Measurements from ENCODE around the gene CLN5. TPM values are rescaled to one million over a fixed set of nuclear protein-coding genes. Genes with fewer than 3 reads are reported as not detected.
"Not testable (repeated sequence)": the region's sequence is repeated elsewhere in the genome, so short reads cannot be mapped to it uniquely, and the experiment has no call there.

CLN5 gene
- polyA plus RNA-seq (2013, experiment 1 of 2; ENCODE audit: insufficient read length) = 18.2 TPM
- polyA plus RNA-seq (2013, experiment 2 of 2; ENCODE audit: insufficient read length) = 18.3 TPM

- peak; percentile 92 for DNase-seq
Measured at GRCh38 chr13:76991796-76992547, at the start of gene CLN5. CLN5 (plus strand) TSS chr13:76992081; CDS start chr13:76992099, 18 bp downstream.

GRCh38 chr13:76942363-76942762 is 49.5 kb upstream of the CLN5 start:
- DNase-seq = no peak

GRCh38 chr13:76943646-76944045 is 48.2 kb upstream of the CLN5 start:
- DNase-seq = no peak

- DNase-seq = peak; percentile 50
Measured at GRCh38 chr13:76944456-76944855, 47.4 kb upstream of the CLN5 start.

GRCh38 chr13:76948149-76948548 is 43.7 kb upstream of the CLN5 start, which contains the start of gene ACOD1:
ACOD1 (plus strand) TSS chr13:76948511; CDS start chr13:76948559, 48 bp downstream.
- DNase-seq = no peak

- no peak for DNase-seq
Measured at GRCh38 chr13:76950101-76950500, 41.8 kb upstream of the CLN5 start.

GRCh38 chr13:76953968-76954367 is 37.9 kb upstream of the CLN5 start:
- DNase-seq = no peak

GRCh38 chr13:76954538-76954937 is 37.3 kb upstream of the CLN5 start:
- no peak for DNase-seq

GRCh38 chr13:76955193-76955592 is 36.7 kb upstream of the CLN5 start:
- no peak for DNase-seq

GRCh38 chr13:76955661-76956060 is 36.2 kb upstream of the CLN5 start:
- DNase-seq = no peak

GRCh38 chr13:76958841-76959432 is 32.9 kb upstream of the CLN5 start:
- DNase-seq = no peak

- DNase-seq = not testable (repeated sequence)
Measured at GRCh38 chr13:76959734-76960133, 32.1 kb upstream of the CLN5 start.

GRCh38 chr13:76965759-76966421 is 26.0 kb upstream of the CLN5 start:
- DNase-seq = peak; percentile 71

- DNase-seq = no peak
Measured at GRCh38 chr13:76967031-76967430, 24.9 kb upstream of the CLN5 start.

- DNase-seq = no peak
Measured at GRCh38 chr13:76968041-76968440, 23.8 kb upstream of the CLN5 start.

- no peak for DNase-seq
Measured at GRCh38 chr13:76969488-76970365, 22.2 kb upstream of the CLN5 start.

- DNase-seq = no peak
Measured at GRCh38 chr13:76971215-76971614, 20.7 kb upstream of the CLN5 start.

- no peak for DNase-seq
Measured at GRCh38 chr13:76971851-76972829, 19.7 kb upstream of the CLN5 start.

GRCh38 chr13:76973920-76974617 is 17.8 kb upstream of the CLN5 start:
- DNase-seq = no peak

GRCh38 chr13:76974618-76974975 is 17.3 kb upstream of the CLN5 start:
- DNase-seq = no peak

GRCh38 chr13:76975863-76976262 is 16.0 kb upstream of the CLN5 start:
- no peak for DNase-seq
